Renal cortical epithelial cell (primary cell): ENCODE results near the gene FTCDNL1. TPM values are rescaled to one million over a fixed set of nuclear protein-coding genes. Genes with fewer than 3 reads are reported as not detected.

Experiments used
- DNase-seq: peaks from one replicate; pipeline ENCODE4 v3.0.0-alpha.2; 2011; ENCODE audit warnings: low read depth
- total RNA-seq: library from RNA; depleted of rRNA; stranded (reverse); fragments of >200 nt; gene quantifications from 2 replicates; pipeline ENCODE4 v1.2.3, GENCODE V29; 2014

FTCDNL1 gene
- 2.8 and 3.5 TPM in 2 replicates for total RNA-seq

- peak; percentile 30 for DNase-seq
These were observed at the start of gene FTCDNL1 for GRCh38 chr2:199850718-199851500. FTCDNL1 (minus strand) TSS chr2:199851192; CDS start chr2:199848962, 2,230 bp downstream.

GRCh38 chr2:199896617-199897016, 45.6 kb upstream of the FTCDNL1 start:
- no peak for DNase-seq

GRCh38 chr2:199895406-199895805, 44.4 kb upstream of the FTCDNL1 start:
- no peak for DNase-seq

GRCh38 chr2:199883474-199884212, 32.7 kb upstream of the FTCDNL1 start:
- DNase-seq: peak; percentile 6

GRCh38 chr2:199882667-199883066, 31.7 kb upstream of the FTCDNL1 start:
- no peak for DNase-seq

- DNase-seq: no peak
These were observed 24.4 kb upstream of the FTCDNL1 start for GRCh38 chr2:199875400-199875799.

- DNase-seq: no peak
These were observed 23.2 kb upstream of the FTCDNL1 start for GRCh38 chr2:199874209-199874608.

GRCh38 chr2:199870581-199870980, 19.6 kb upstream of the FTCDNL1 start:
- no peak for DNase-seq

- DNase-seq: no peak
These were observed 18.7 kb upstream of the FTCDNL1 start for GRCh38 chr2:199869653-199870052.

GRCh38 chr2:199869227-199869541, 18.2 kb upstream of the FTCDNL1 start:
- DNase-seq: no peak

GRCh38 chr2:199868431-199869226, 17.6 kb upstream of the FTCDNL1 start:
- no peak for DNase-seq

GRCh38 chr2:199865905-199866304, 14.9 kb upstream of the FTCDNL1 start:
- DNase-seq: no peak

- DNase-seq: no peak
These were observed 11.8 kb upstream of the FTCDNL1 start for GRCh38 chr2:199862788-199863187.

- peak; percentile 53 for DNase-seq
These were observed 10.3 kb upstream of the FTCDNL1 start for GRCh38 chr2:199861132-199861774.

- DNase-seq: no peak
These were observed 4.8 kb upstream of the FTCDNL1 start for GRCh38 chr2:199855812-199856211.

GRCh38 chr2:199851883-199852282, 891 bp upstream of the FTCDNL1 start:
- no peak for DNase-seq

GRCh38 chr2:199851501-199851810, 464 bp upstream of the FTCDNL1 start:
- no peak for DNase-seq

GRCh38 chr2:199850218-199850717, 724 bp downstream of the FTCDNL1 start:
- DNase-seq: no peak

GRCh38 chr2:199848389-199849130, 2.4 kb downstream of the FTCDNL1 start:
- no peak for DNase-seq

- no peak for DNase-seq
These were observed 3.7 kb downstream of the FTCDNL1 start for GRCh38 chr2:199847181-199847864.
